H1 (cell line): ENCODE results near the gene ADAM19. TPM values are rescaled to one million over a fixed set of nuclear protein-coding genes. Genes with fewer than 3 reads are reported as not detected.

Experiments used
- CTCF ChIA-PET: fragments of 300-600 bp; sonication (Branson Sonifier 250); formaldehyde crosslinking; loops from one replicate; lab custom pipeline; 2021; ENCODE audit not compliant: partially characterized antibody; lab: Charles Lee
- POLR2A ChIA-PET: fragments of 300-600 bp; sonication (Branson Sonifier 250); formaldehyde crosslinking; loops from one replicate; lab custom pipeline; 2021; ENCODE audit warnings: inconsistent platforms; ENCODE audit not compliant: partially characterized antibody; lab: Charles Lee
- DNase-seq, 2 experiments: peaks; one replicate each; pipeline versions ENCODE4 v3.0.0 to v3.0.0-alpha.2; 2010 to 2022; ENCODE audit warnings: low spot score in 2 of 2, low read depth in 1 of 2, mixed read lengths in 1 of 2
- FAIRE-seq: peaks from 2 replicates; lab custom pipeline; 2011; peaks lifted over from hg19 to GRCh38; lab: Jason Lieb, UNC
- H2AFZ ChIP-seq: 2 replicates; pipeline ENCODE4 v1.8.1; 2012; ENCODE audit warnings: low read length, inconsistent platforms
- H2AK5ac ChIP-seq: 2 replicates; pipeline ENCODE4 v1.6.1; 2013; ENCODE audit warnings: low read depth, low read length
- H2BK120ac ChIP-seq: replicated peaks from 2 replicates; pipeline ENCODE3; 2013; ENCODE audit warnings: low read depth, low read length, inconsistent platforms
- H2BK12ac ChIP-seq: 2 replicates; pipeline ENCODE4 v1.6.1; 2013; ENCODE audit warnings: low read depth, low read length
- H2BK15ac ChIP-seq: 2 replicates; pipeline ENCODE4 v1.6.1; 2013; ENCODE audit warnings: low read length
- H2BK20ac ChIP-seq: 2 replicates; pipeline ENCODE4 v1.6.1; 2013; ENCODE audit warnings: low read length
- H2BK5ac ChIP-seq: 2 replicates; pipeline ENCODE4 v1.6.1; 2013; ENCODE audit warnings: low read depth, low read length
- H3K14ac ChIP-seq: 2 replicates; pipeline ENCODE4 v1.6.1; 2013; ENCODE audit warnings: inconsistent platforms; ENCODE audit not compliant: insufficient read length
- H3K18ac ChIP-seq: 2 replicates; pipeline ENCODE4 v1.6.1; 2013; ENCODE audit warnings: low read length; ENCODE audit errors: extremely low read depth
- H3K23ac ChIP-seq: 2 replicates; pipeline ENCODE4 v1.6.1; 2013; ENCODE audit warnings: inconsistent platforms; ENCODE audit not compliant: insufficient read length
- H3K23me2 ChIP-seq: 2 replicates; pipeline ENCODE4 v1.6.1; 2013; ENCODE audit warnings: low read depth, low read length
- H3K27ac ChIP-seq: 2 replicates; pipeline ENCODE4 v1.6.1; 2011; ENCODE audit warnings: low read depth, low read length, inconsistent platforms
- H3K27me3 ChIP-seq, 4 experiments: replicated peaks in 1 of 4; 1 replicate in 1 of 4; 2 replicates in 3 of 4; pipeline versions ENCODE4 v1.6.1 to v1.8.1; 2011 to 2013; ENCODE audit warnings: low read length in 3 of 4, mild to moderate bottlenecking in 3 of 4, inconsistent platforms in 2 of 4, mixed read lengths in 2 of 4, moderate library complexity in 1 of 4; ENCODE audit not compliant: control insufficient read depth in 3 of 4, insufficient read depth in 3 of 4; ENCODE audit errors: extremely low read depth in 1 of 4
- H3K36me3 ChIP-seq, 4 experiments: 2 replicates each; pipeline versions ENCODE4 v1.6.1 to v1.8.1; 2011 to 2013; ENCODE audit warnings: mild to moderate bottlenecking in 4 of 4, low read length in 3 of 4, moderate library complexity in 2 of 4, control low read depth in 1 of 4, inconsistent platforms in 1 of 4; ENCODE audit not compliant: insufficient read depth in 4 of 4, control insufficient read depth in 2 of 4
- H3K4ac ChIP-seq: replicated peaks from 2 replicates; pipeline ENCODE3; 2013; ENCODE audit warnings: low read length, low read depth, mixed read lengths, inconsistent platforms; ENCODE audit not compliant: insufficient read length
- H3K4me1 ChIP-seq, 4 experiments: replicated peaks in 1 of 4; 1 replicate in 1 of 4; 2 replicates in 3 of 4; pipeline versions ENCODE4 v1.6.1 to v1.8.1; 2011 to 2013; ENCODE audit warnings: low read length in 3 of 4, inconsistent platforms in 2 of 4, mixed read lengths in 1 of 4; ENCODE audit not compliant: insufficient read depth in 4 of 4, control insufficient read depth in 3 of 4
- H3K4me2 ChIP-seq, 2 experiments: 2 replicates each; pipeline versions ENCODE4 v1.6.1 to v1.8.1; 2011 to 2013; ENCODE audit warnings: low read depth in 2 of 2, low read length in 2 of 2, control low read depth in 1 of 2, inconsistent platforms in 1 of 2, mild to moderate bottlenecking in 1 of 2; ENCODE audit not compliant: insufficient read depth in 1 of 2
- H3K4me3 ChIP-seq, 4 experiments: fragments of 200-600, 300-600 bp in 1 of 4; sonication (generic), shearing (Covaris generic), sonication (Bioruptor Twin) in 1 of 4; 2 replicates each; pipeline versions ENCODE4 v1.5.1 to v1.8.1; 2011 to 2016; ENCODE audit warnings: low read length in 4 of 4, low read depth in 3 of 4, control low read depth in 2 of 4, inconsistent platforms in 2 of 4, mild to moderate bottlenecking in 2 of 4, mixed read lengths in 1 of 4, moderate library complexity in 1 of 4; ENCODE audit not compliant: insufficient read depth in 2 of 4; ENCODE audit errors: extremely low read depth in 1 of 4
- H3K56ac ChIP-seq: replicated peaks from 2 replicates; pipeline ENCODE3; 2013; ENCODE audit warnings: low read depth, mild to moderate bottlenecking, mixed read lengths, low read length, inconsistent platforms; ENCODE audit not compliant: insufficient read length
- H3K79me1 ChIP-seq: 2 replicates; pipeline ENCODE4 v1.6.1; 2013; ENCODE audit warnings: low read depth, low read length, control low read depth
- H3K79me2 ChIP-seq, 2 experiments: 2 replicates each; pipeline versions ENCODE4 v1.6.1 to v1.8.1; 2012 to 2013; ENCODE audit warnings: low read length in 2 of 2, mild to moderate bottlenecking in 2 of 2, inconsistent platforms in 1 of 2; ENCODE audit not compliant: insufficient read depth in 2 of 2, control insufficient read depth in 1 of 2
- H3K9ac ChIP-seq, 4 experiments: replicated peaks in 1 of 4; 1 replicate in 1 of 4; 2 replicates in 3 of 4; pipeline versions ENCODE4 v1.6.1 to v1.8.1; 2011 to 2013; ENCODE audit warnings: low read depth in 3 of 4, low read length in 3 of 4, control low read depth in 2 of 4, mild to moderate bottlenecking in 2 of 4, moderate library complexity in 2 of 4, inconsistent platforms in 1 of 4; ENCODE audit errors: extremely low read depth in 1 of 4
- H3K9me3 ChIP-seq, 2 experiments: 2 replicates each; pipeline versions ENCODE4 v1.6.1 to v1.8.1; 2012 to 2013; ENCODE audit warnings: mild to moderate bottlenecking in 2 of 2, moderate library complexity in 2 of 2, control low read depth in 1 of 2, inconsistent platforms in 1 of 2, low read depth in 1 of 2, low read length in 1 of 2, mixed read lengths in 1 of 2; ENCODE audit not compliant: insufficient read depth in 2 of 2
- H4K20me1 ChIP-seq, 2 experiments: replicated peaks in 1 of 2; 2 replicates each; pipeline versions ENCODE3 to v1.8.1; 2011 to 2013; ENCODE audit warnings: inconsistent platforms in 2 of 2, low read length in 2 of 2, mild to moderate bottlenecking in 1 of 2; ENCODE audit not compliant: insufficient read depth in 2 of 2, control insufficient read depth in 1 of 2
- H4K5ac ChIP-seq: 2 replicates; pipeline ENCODE4 v1.6.1; 2013; ENCODE audit warnings: low read length, low read depth, mixed read lengths, inconsistent platforms; ENCODE audit not compliant: insufficient read length
- H4K8ac ChIP-seq: 2 replicates; pipeline ENCODE4 v1.8.0; 2013; ENCODE audit warnings: mild to moderate bottlenecking, moderate library complexity, low read length, inconsistent platforms; ENCODE audit not compliant: insufficient read depth; ENCODE audit errors: extremely low read depth
- H4K91ac ChIP-seq: replicated peaks from 2 replicates; pipeline ENCODE3; 2013; ENCODE audit warnings: low read length, mixed read lengths, inconsistent platforms; ENCODE audit not compliant: insufficient read length
- ASH2L ChIP-seq: fragments of 200-600, 300-600 bp; sonication (generic); IDR thresholded peaks from one replicate; pipeline ENCODE4 v1.7.1; 2017; ENCODE audit warnings: low read length
- BCL11A ChIP-seq, 2 experiments: IDR thresholded peaks; one replicate each; pipeline ENCODE4 v1.6.1; 2011; ENCODE audit warnings: low read depth in 2 of 2, low read length in 2 of 2, mild to moderate bottlenecking in 2 of 2
- CEBPB ChIP-seq: IDR thresholded peaks from 2 replicates; pipeline ENCODE4 v1.6.1; 2012; ENCODE audit warnings: low read depth, low read length
- CHD1 ChIP-seq: IDR thresholded peaks from 2 replicates; pipeline ENCODE4 v1.6.1; 2012; ENCODE audit warnings: low read depth, low read length, improper control_type of control experiment
- EP300 ChIP-seq, 2 experiments: IDR thresholded peaks; 1 replicate in 1 of 2; 2 replicates in 1 of 2; pipeline ENCODE4 v1.6.1; 2011 to 2012; ENCODE audit warnings: low read depth in 2 of 2, low read length in 2 of 2, mild to moderate bottlenecking in 2 of 2, borderline replicate concordance in 1 of 2, inconsistent platforms in 1 of 2, moderate library complexity in 1 of 2
- EZH2 ChIP-seq: fragments of 200-600 bp; sonication (generic); IDR thresholded peaks from 2 replicates; pipeline ENCODE4 v1.7.1; 2012; ENCODE audit warnings: low read depth, mild to moderate bottlenecking, moderate library complexity, low read length, inconsistent platforms; ENCODE audit not compliant: severe bottlenecking
- FOSL1 ChIP-seq: IDR thresholded peaks from 2 replicates; pipeline ENCODE4 v1.6.1; 2011; ENCODE audit warnings: mild to moderate bottlenecking, low read depth, low read length, moderate library complexity; ENCODE audit not compliant: insufficient read depth
- GTF2F1 ChIP-seq: IDR thresholded peaks from 2 replicates; pipeline ENCODE4 v1.6.1; 2012; ENCODE audit warnings: low read depth, low read length, improper control_type of control experiment, borderline replicate concordance
- HDAC2 ChIP-seq, 2 experiments: fragments of 300-600 bp in 1 of 2; sonication (generic) in 1 of 2; IDR thresholded peaks; 2 replicates each; pipeline ENCODE4 v1.6.1; 2011 to 2012; ENCODE audit warnings: low read depth in 2 of 2, low read length in 2 of 2, mild to moderate bottlenecking in 2 of 2, moderate library complexity in 2 of 2, borderline replicate concordance in 1 of 2, inconsistent platforms in 1 of 2
- MAFK ChIP-seq: IDR thresholded peaks from 2 replicates; pipeline ENCODE4 v1.6.1; 2012; ENCODE audit warnings: low read depth, mild to moderate bottlenecking, improper control_type of control experiment, low read length
- POLR2A ChIP-seq, 2 experiments: IDR thresholded peaks; 1 replicate in 1 of 2; 2 replicates in 1 of 2; pipeline ENCODE4 v1.6.1; 2011; ENCODE audit warnings: low read depth in 2 of 2, low read length in 2 of 2, mild to moderate bottlenecking in 2 of 2; ENCODE audit errors: control extremely low read depth in 1 of 2
- POLR2AphosphoS5 ChIP-seq: IDR thresholded peaks from 2 replicates; pipeline ENCODE4 v1.6.1; 2011; ENCODE audit warnings: low read depth, low read length
- SIX5 ChIP-seq: IDR thresholded peaks from 2 replicates; pipeline ENCODE4 v1.6.1; 2011; ENCODE audit warnings: mild to moderate bottlenecking, low read depth, low read length
- TAF1 ChIP-seq: IDR thresholded peaks from 2 replicates; pipeline ENCODE4 v1.6.1; 2011; ENCODE audit warnings: mild to moderate bottlenecking, low read depth, low read length
- WGBS, 2 experiments: shearing (Covaris generic) in 1 of 2; methylation state at CpG; one replicate each; pipeline versions ENCODE4 v1.1.6 to v1.1.7; 2013 to 2015; ENCODE audit warnings: low lambda C conversion rate in 2 of 2, mixed read lengths in 2 of 2, inconsistent platforms in 1 of 2, low coverage in 1 of 2, missing lambda C conversion rate in 1 of 2; ENCODE audit not compliant: insufficient replicate concordance in 2 of 2, insufficient coverage in 1 of 2, insufficient read length in 1 of 2; ENCODE audit errors: extremely low coverage in 1 of 2, missing lambda C conversion rate in 1 of 2; 5-methylcytosine and 5-hydroxymethylcytosine counted together
- polyA plus RNA-seq, 7 experiments: library from polyadenylated mRNA; depleted of rRNA in 3 of 7; stranded (reverse) in 5 of 7; unstranded in 2 of 7; fragments of >200 nt in 5 of 7; fragments of 200-250 nt in 2 of 7; gene quantifications; 1 replicate in 5 of 7; 2 replicates in 1 of 7; 4 replicates in 1 of 7; pipeline versions ENCODE4 v1.2.1 to v1.2.3, GENCODE V29; 2011 to 2013; ENCODE audit warnings: missing spikeins in 2 of 7, mixed read lengths in 2 of 7
- total RNA-seq: library from RNA; stranded (reverse); fragmentation: NEBNext Ultra II Directional; extraction: Animal tissue kit (Norgen Biotek cat#: 25700); gene quantifications from 2 replicates; pipeline ENCODE4 v1.2.1, GENCODE V29; 2021
- TF ChIP-seq, protein P1 (sequence below): IDR thresholded peaks from 2 replicates; pipeline ENCODE4 v1.6.1; 2012; ENCODE audit warnings: inconsistent platforms

The ADAM19 gene
- total and polyA plus RNA-seq, 2 of the 8 experiments (the other 6 are each of a cell fraction or from before 2014, with no cell fraction given): 6.5 to 22.7 TPM

DNA sequence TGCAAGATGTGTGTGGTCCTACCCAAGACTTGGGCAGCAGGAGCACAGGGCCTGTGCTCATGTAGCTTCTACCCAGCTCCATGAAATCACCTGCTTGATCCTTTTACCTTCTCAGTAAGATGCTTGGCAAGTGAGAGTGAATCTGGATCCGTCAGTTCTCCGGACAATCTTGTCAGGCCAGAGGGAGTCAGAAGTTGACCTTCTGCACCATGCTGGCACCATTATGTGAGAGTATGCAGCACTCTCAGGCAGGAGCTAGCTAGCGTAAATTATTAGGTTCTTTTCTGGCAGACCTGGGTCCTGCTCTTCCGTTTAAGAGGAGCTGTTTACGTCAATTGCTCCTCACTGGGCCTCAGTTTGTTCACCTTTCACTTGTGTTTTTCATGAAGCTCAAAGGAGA is 37.0 kb upstream of the ADAM19 start:
- H2AFZ ChIP-seq: peak overlapping the region; percentile 5; the same call in 1 of the 2 replicates
- TF ChIP-seq EP300 (IDR thresholded peaks at IDR 0.05; ENCODE audit: borderline replicate concordance in 1 of 2, low read depth in 2 of 2, low read length in 2 of 2): no peak
- TF ChIP-seq ASH2L: no peak
- no peak for TF ChIP-seq TAF1
- TF ChIP-seq BCL11A (IDR thresholded peaks at IDR 0.05; ENCODE audit: low read depth in 2 of 2, low read length in 2 of 2): no peak
- TF ChIP-seq POLR2A (IDR thresholded peaks at IDR 0.05; ENCODE audit: control extremely low read depth in 1 of 2, low read depth in 2 of 2, low read length in 2 of 2): no peak
- TF ChIP-seq CHD1: no peak
- no peak for TF ChIP-seq POLR2AphosphoS5
- TF ChIP-seq, protein P1, sequence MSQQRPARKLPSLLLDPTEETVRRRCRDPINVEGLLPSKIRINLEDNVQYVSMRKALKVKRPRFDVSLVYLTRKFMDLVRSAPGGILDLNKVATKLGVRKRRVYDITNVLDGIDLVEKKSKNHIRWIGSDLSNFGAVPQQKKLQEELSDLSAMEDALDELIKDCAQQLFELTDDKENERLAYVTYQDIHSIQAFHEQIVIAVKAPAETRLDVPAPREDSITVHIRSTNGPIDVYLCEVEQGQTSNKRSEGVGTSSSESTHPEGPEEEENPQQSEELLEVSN: no peak
- TF ChIP-seq EZH2: no peak
- TF ChIP-seq GTF2F1: no peak
- TF ChIP-seq SIX5: no peak
- no peak for TF ChIP-seq HDAC2 (IDR thresholded peaks at IDR 0.05; ENCODE audit: borderline replicate concordance in 1 of 2, low read depth in 2 of 2, low read length in 2 of 2)
- TF ChIP-seq MAFK: no peak
- no peak for TF ChIP-seq CEBPB
- no peak for TF ChIP-seq FOSL1

More for the DNA sequence above, 37.0 kb upstream of the ADAM19 start:
- H3K4me2 ChIP-seq: no peak overlapping the region
- H2AK5ac ChIP-seq: no peak overlapping the region
- H3K27me3 ChIP-seq: no peaks in the 10 kb centered on the region
- no peak overlapping the region for H3K23ac ChIP-seq
- H3K9ac ChIP-seq: no peak overlapping the region
- no peak overlapping the region for H3K27ac ChIP-seq
- no peak overlapping the region for H2BK20ac ChIP-seq
- H3K4me1 ChIP-seq: no peaks in the 10 kb centered on the region
- H3K79me1 ChIP-seq: no peaks in the 10 kb centered on the region
- H3K14ac ChIP-seq: no peak overlapping the region
- no peak overlapping the region for H3K4me3 ChIP-seq
- CTCF ChIA-PET: interaction anchor here (0.7 to 1.2 kb wide), 3 partner anchors 15 to 463 kb away, joined by 3 to 4 read pairs (median 3); no protein-coding TSS in a partner anchor
- H2BK12ac ChIP-seq: no peak overlapping the region
- H2BK5ac ChIP-seq: no peak overlapping the region
- no peak overlapping the region for H4K8ac ChIP-seq
- H3K9me3 ChIP-seq: no peaks in the 10 kb centered on the region
- WGBS, 2 experiments: 93% methylated on average over 5 of the region's 5 CpGs; no CpG with 5 or more reads in 1 of the 2 experiments
- H4K91ac ChIP-seq: no peak overlapping the region
- no peak overlapping the region for H3K18ac ChIP-seq
- H4K5ac ChIP-seq: no peak overlapping the region
- H3K79me2 ChIP-seq: no peaks in the 10 kb centered on the region
- DNase-seq: no peak
- no peaks in the 10 kb centered on the region for H3K23me2 ChIP-seq
- no peak overlapping the region for H3K56ac ChIP-seq
- no peaks in the 10 kb centered on the region for H4K20me1 ChIP-seq
- H2BK15ac ChIP-seq: no peak overlapping the region
- FAIRE-seq: no peak
- H3K4ac ChIP-seq: no peak overlapping the region
- POLR2A ChIA-PET: no interaction called here
- no peaks in the 10 kb centered on the region for H3K36me3 ChIP-seq
- no peak overlapping the region for H2BK120ac ChIP-seq
